Stimulated activated naive CD4-positive, alpha-beta T cell (primary cell): ENCODE measurements around the gene CATSPER4.
"Not testable (repeated sequence)": the region's sequence is repeated elsewhere in the genome, so short reads cannot be mapped to it uniquely, and the experiment has no call there.

Experiments used
- DNase-seq, 6 experiments: peaks; one replicate each; lab custom pipeline; 2025; lab: John Stamatoyannopoulos, UW

CATSPER4 gene

DNA sequence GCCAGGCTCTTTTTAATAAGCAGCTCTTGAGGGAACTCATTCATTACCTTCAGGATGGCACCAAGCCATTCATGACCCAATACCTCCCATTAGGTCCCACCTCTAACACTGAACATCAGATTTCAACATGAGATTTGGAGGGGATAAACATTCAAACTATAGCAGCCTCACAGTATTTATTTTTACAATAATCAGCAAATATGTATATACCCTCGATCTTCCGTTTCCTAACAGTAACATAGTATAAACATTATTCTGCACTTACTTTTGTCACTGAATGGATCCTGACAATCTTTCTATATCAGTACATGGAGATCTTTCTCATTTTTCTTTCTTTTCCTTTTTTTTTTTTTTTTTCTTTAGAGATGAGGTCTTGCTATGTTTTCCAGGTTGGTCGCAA, 5.4 kb downstream of the CATSPER4 start:
- DNase-seq: no peak

DNA sequence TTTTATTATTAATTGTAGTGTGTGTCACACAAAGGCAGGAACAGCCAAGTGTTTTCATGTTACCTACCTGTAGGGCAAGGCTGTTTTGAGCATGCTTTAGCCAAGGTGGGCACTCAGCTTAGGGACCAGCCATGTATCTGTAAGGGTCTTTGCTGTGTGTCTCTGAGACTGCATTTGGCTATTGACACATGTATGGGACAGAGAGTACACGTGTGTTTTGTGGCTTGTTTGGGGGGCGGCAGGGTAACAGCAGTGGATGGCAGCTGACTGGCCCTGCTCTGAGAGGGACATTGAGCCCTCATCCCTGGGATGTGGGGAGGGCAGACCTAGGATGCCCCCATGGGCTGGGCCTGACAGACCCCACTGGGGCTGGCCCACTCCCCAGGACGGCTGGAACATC, 6.9 kb downstream of the CATSPER4 start:
- DNase-seq: no peak

DNA sequence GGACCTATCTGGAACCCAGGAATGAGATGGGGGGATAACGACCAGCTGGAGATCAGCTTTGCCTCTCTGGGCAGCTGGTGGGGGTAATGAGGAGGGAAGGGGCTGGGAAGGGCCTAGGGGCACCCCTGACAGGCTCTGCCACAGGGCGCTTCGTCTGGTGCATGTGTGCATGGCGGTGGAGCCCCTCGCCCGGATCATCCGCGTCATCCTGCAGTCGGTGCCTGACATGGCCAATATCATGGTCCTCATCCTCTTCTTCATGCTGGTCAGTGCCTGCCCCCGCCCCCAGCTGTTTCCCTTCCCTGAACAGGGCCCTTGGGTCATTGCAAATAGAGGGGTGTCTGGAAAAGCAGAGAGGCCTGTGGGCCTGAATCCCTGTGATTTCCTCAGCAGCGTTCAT, 7.4 kb downstream of the CATSPER4 start:
- no peak for DNase-seq

DNA sequence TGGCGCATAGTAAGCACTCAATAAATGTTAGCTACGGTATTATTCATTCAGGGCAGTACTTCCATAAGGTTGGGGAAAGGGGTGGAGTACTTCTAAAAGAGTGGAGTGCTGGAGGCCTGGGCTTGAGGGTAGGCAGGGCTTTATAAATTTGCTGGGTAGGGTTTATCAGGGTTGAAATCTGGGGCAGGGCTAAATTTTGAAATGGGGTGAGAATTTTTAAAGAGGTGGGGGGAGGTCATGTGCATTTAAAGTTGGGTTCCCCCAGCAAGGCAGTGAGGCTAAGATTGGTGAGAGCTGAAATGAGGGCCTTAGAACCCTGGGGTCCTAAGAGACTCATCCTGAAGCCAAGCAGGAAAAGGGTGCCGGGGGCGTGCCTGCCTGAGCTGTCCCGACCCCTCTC, 10.0 kb downstream of the CATSPER4 start:
- no peak for DNase-seq

GRCh38 chr1:26203642-26204318, 13.4 kb downstream of the CATSPER4 start:
- no peak for DNase-seq

GRCh38 chr1:26210147-26210870, 19.9 kb downstream of the CATSPER4 start:
- DNase-seq: no peak

GRCh38 chr1:26212726-26213125, 22.3 kb downstream of the CATSPER4 start:
- DNase-seq: no peak

- DNase-seq: no peak
Measured at GRCh38 chr1:26213335-26213905, 23.0 kb downstream of the CATSPER4 start.

- DNase-seq: no peak
Measured at GRCh38 chr1:26215246-26215645, 24.8 kb downstream of the CATSPER4 start.

- DNase-seq: no peak
Measured at GRCh38 chr1:26218906-26219494, 28.6 kb downstream of the CATSPER4 start.

DNA sequence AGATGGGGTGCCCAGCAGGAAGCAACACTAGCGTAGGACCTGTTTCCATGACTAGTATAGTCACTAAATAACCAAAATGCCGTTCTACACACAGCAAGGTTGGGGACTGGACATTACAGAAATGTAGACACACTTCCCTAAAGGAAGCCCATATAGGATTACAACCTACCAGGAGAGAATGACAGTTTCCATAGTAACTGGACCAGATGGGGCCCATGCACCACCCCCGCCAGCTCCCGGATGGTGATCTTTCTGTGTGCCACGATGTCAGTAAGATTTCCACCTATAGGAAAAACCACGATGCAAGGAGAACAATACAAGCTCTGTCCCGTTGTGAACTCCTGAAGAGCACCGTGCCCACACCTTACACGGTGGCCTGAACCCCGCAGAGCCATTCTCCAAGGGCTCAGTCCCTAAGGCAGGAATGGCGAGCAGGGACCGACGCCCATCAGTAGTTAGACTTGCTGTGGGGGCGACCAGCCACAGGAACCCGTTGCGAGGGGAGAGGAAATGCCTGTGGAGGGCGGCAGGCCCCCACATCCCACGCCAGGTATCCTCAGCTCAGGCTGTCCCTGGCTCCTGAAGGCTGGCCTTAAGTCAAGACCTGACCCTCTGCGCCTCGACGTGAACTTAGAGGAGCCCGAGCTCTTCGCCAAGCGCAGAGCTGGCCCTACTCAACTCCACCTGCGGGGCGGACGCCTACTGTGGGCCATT, 30.0 kb downstream of the CATSPER4 start:
- no peak for DNase-seq

DNA sequence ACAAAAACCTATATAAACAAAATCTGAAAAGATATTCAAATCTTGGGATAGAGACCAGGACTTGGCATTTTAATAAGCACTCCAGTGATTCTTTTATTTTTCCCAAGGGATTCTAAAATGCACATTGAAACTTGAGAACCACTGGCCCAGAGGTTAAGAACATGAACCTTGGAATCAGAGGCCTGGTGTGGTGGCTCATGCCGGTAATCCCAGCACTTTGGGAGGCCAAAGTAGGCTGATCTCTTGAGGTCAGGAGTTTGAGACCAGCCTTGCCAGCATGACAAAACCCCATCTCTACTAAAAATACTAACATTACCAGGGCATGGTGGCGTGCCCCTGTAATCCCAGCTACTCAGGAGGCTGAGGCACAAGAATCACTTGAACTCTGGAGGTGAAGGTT, 30.7 kb downstream of the CATSPER4 start:
- DNase-seq: no peak

DNA sequence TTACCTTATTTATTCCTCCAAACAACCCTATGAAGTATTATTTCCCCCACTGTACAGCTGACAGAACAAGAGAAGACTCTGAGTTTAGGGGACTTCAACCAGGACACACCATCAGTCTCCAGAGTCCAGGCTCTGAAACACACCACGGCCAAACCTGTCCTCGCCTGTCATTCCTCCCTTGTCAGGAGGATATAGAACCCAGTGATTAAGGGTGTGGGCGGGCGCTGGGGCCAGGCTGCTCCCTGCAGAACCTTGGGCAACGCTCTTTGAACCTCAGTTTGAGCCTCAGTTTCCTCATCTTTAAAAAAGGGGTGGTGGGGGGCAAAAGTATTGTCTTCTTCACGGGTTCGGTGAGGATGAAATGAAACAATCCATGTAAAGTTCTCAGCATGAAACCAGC, 34.2 kb downstream of the CATSPER4 start:
- DNase-seq: no peak

DNA sequence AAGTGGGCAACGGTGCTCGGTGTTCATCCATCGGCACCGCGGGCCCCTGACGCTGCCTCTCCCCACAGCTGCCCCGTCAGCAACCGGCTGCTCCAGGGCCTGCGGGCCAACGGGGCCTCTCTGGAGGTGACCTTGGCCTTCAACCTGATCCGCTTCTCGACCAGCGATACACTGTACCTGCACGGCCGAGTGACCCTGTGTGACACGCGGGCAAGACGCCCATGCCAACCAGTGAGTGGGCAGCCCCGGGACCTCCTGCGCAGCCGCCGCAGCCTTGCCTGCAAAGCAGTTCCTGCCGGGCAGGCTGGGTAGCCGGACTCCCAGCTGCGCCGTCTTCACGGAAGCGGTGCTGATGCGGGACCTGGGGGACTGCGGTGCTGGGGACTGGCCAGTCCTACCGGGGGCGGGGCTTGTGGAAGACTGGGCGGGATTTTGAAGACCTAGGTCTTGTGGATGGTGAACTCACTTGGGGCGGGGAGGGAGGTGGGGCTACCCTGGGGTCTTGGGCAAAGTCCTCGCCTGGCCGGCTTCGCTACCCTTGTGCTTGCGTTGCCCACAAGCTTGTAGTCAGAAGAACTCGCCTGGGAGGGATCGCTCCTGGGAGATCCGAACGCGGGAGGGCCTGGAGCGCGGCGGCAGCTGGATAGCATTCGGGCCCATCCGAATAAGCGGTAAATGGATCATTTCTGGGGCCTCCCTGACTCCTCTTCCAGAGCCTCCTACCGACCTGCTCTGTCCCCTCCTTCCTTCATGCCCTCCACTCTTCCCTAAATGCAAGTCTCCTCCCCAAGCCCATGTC, 34.8 kb downstream of the CATSPER4 start:
- DNase-seq: peak in 3 of 6 experiments; percentile 12 to 34 (median 23)

DNA sequence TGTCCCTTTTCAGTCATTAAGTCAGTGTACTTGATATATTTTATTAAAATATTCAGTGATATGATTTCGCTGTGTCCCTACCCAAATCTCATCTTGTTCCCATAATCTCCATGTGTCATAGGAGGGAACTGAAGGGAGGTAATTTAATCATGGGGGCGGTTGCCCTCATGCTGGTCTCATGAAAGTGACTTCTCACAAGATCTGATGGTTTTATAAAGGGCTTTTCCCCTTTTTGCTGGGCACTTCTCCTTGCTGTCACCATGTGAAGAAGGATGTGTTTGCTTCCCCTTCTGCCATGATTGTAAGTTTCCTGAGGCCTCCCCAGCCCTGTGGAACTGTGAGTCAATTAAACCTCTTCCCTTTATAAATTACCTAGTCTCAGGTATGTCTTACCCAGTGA, 40.3 kb downstream of the CATSPER4 start:
- not testable (repeated sequence) for DNase-seq

DNA sequence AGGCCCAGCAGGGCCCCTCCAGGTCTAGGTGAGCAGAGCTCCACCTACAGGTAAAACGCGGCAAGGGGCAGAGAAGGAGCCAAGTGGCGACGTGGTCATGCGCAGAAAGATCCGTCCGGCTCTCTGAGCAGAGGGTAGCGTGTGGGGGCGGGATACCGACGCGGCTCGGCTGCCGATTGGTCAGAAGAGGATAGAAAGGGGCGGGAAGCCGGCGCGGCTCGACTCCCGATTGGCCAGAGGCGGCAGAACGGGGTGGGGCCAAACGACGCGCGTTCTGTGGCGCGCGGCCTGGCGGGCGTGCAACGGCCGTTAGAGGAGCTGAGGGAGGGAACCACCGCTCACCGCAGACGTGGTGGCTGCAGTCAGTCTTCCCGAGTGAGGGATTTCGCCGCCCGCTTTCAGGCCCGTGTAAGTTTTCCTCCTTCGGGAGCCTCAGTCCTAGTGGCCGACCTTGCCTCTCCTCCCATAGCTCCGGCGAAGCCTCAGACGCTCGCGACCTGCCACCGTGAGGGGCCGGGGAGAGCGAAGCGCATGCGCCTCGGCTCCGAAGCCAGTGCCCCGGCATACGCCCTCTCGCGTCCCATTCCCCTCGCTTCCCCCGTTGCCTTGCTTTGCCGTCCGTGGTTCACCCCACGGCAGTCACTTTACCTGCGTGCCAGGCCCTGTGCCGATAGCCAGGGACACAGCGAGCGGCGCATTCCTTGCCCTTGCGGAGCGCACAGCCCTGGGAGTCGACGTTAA, 43.7 kb downstream of the CATSPER4 start, which contains the start of gene CEP85:
TSS of gene CEP85 (plus strand) at position 298 of the 741 bp plus-strand sequence. CDS start 5,584 bp downstream, outside the sequence.
- DNase-seq: peak; percentile 94 to 99 (median 98)

GRCh38 chr1:26234644-26235370, 44.4 kb downstream of the CATSPER4 start:
- DNase-seq: peak in 3 of 6 experiments; percentile 36 to 68 (median 36)

GRCh38 chr1:26237230-26237966, 47.0 kb downstream of the CATSPER4 start:
- DNase-seq: no peak

DNA sequence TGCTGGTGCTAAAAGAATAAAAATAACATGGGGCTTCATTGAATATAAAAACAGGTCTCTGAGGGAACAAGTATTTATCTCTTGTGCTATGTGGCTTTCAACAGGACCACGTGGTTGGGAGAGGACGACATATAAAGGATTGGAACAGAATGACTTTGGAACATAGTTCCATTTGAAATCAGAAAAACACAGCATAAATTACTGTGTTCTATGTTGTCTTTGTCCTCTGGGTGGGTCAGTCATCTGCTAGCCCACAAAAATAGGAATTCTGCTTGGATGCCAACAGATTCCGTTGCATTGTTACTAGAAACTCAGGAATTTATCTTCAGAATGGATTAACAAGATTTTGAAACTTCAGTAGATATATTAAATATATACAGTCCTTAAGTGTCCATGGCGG, 49.5 kb downstream of the CATSPER4 start:
- no peak for DNase-seq
